Astrocyte (in vitro differentiated cells and primary cell): ENCODE measurements around the gene PRTN3. TPM values are rescaled to one million over a fixed set of nuclear protein-coding genes. Genes with fewer than 3 reads are reported as not detected.

ENCODE experiments used
- DNase-seq: peaks from one replicate; pipeline ENCODE4 v3.0.0-alpha.2; 2010; ENCODE audit warnings: low read depth
- FAIRE-seq: peaks from 2 replicates; lab custom pipeline; 2011; peaks lifted over from hg19 to GRCh38; lab: Jason Lieb, UNC
- H2AFZ ChIP-seq: 2 replicates; pipeline ENCODE4 v1.6.0; 2012; ENCODE audit warnings: low read depth, low read length, inconsistent platforms
- H3K27ac ChIP-seq: 2 replicates; pipeline ENCODE4 v1.5.1; 2011; ENCODE audit warnings: low read depth, low read length, inconsistent platforms
- H3K27me3 ChIP-seq: 2 replicates; pipeline ENCODE4 v1.6.0; 2011; ENCODE audit warnings: low read length, inconsistent platforms; ENCODE audit not compliant: insufficient read depth
- H3K36me3 ChIP-seq: 2 replicates; pipeline ENCODE4 v1.5.1; 2011; ENCODE audit warnings: low read length, inconsistent platforms; ENCODE audit not compliant: insufficient read depth
- H3K4me1 ChIP-seq: 2 replicates; pipeline ENCODE4 v1.5.1; 2011; ENCODE audit warnings: low read length, inconsistent platforms; ENCODE audit not compliant: insufficient read depth
- H3K4me2 ChIP-seq: 2 replicates; pipeline ENCODE4 v1.6.0; 2012; ENCODE audit warnings: low read length, inconsistent platforms
- H3K4me3 ChIP-seq: 2 replicates; pipeline ENCODE4 v1.5.1; 2011; ENCODE audit warnings: low read depth, mild to moderate bottlenecking, low read length, inconsistent platforms; ENCODE audit not compliant: insufficient read depth
- H3K79me2 ChIP-seq: 2 replicates; pipeline ENCODE4 v1.6.0; 2012; ENCODE audit warnings: mild to moderate bottlenecking, low read length, inconsistent platforms; ENCODE audit not compliant: insufficient read depth
- H3K9ac ChIP-seq: 2 replicates; pipeline ENCODE4 v1.6.0; 2012; ENCODE audit warnings: mild to moderate bottlenecking, low read length, inconsistent platforms
- H3K9me3 ChIP-seq: 2 replicates; pipeline ENCODE4 v1.5.1; 2012; ENCODE audit warnings: low read depth, mild to moderate bottlenecking, low read length, inconsistent platforms; ENCODE audit not compliant: insufficient read depth
- H4K20me1 ChIP-seq: 2 replicates; pipeline ENCODE4 v1.6.0; 2012; ENCODE audit warnings: low read length, inconsistent platforms; ENCODE audit not compliant: insufficient read depth
- H3K27ac Mint-ChIP-seq: one replicate; pipeline ENCODE4 v1.8.0; 2021; ENCODE audit warnings: mild to moderate bottlenecking, mixed read lengths; ENCODE audit not compliant: unreplicated experiment
- H3K27me3 Mint-ChIP-seq: one replicate; pipeline ENCODE4 v1.8.0; 2021; ENCODE audit warnings: low read depth, mixed read lengths; ENCODE audit not compliant: unreplicated experiment
- H3K36me3 Mint-ChIP-seq: one replicate; pipeline ENCODE4 v1.8.0; 2021; ENCODE audit warnings: low read depth, mixed read lengths; ENCODE audit not compliant: unreplicated experiment
- H3K4me1 Mint-ChIP-seq: one replicate; pipeline ENCODE4 v1.8.0; 2021; ENCODE audit warnings: low read depth, mixed read lengths; ENCODE audit not compliant: unreplicated experiment
- H3K4me3 Mint-ChIP-seq: one replicate; pipeline ENCODE4 v1.8.0; 2021; ENCODE audit warnings: mild to moderate bottlenecking, moderate library complexity, mixed read lengths; ENCODE audit not compliant: unreplicated experiment
- H3K9me3 Mint-ChIP-seq: one replicate; pipeline ENCODE4 v1.8.0; 2021; ENCODE audit warnings: mild to moderate bottlenecking, mixed read lengths; ENCODE audit not compliant: unreplicated experiment
- EZH2 ChIP-seq: IDR thresholded peaks from 2 replicates; pipeline ENCODE4 v1.6.1; 2012; ENCODE audit warnings: mild to moderate bottlenecking, low read length, inconsistent platforms; ENCODE audit not compliant: insufficient read depth
- total RNA-seq: library from RNA; stranded (reverse); gene quantifications from 2 replicates; pipeline ENCODE4 v1.2.1, GENCODE V29; 2021
- TF ChIP-seq, protein P1 (sequence below): IDR thresholded peaks from 2 replicates; pipeline ENCODE4 v1.5.1; 2011; ENCODE audit warnings: low read depth, mild to moderate bottlenecking, inconsistent platforms, low read length, moderate library complexity; ENCODE audit not compliant: insufficient read depth

Gene PRTN3
- total RNA-seq, 1 donor from 2014 or later: not detected

DNA sequence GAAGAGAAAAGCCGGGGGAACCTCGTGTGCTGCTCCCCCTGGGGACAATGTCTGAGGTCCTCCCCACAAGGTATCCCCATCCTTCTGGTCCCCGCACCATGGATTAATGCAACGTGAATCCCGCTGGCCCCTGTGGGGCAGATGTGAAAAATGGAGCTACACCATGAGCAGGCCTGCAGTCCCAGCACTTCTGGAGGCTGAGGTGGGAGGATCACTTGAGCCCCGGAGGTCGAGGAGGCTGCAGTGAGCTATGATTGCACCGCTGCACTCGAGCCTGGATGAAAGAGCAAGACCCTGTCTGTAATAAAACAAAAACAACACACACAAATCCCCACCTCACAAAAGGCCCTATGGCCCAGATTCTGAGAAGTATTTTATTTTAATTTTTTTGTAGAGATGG is 17.5 kb downstream of the PRTN3 start:
- Histone ChIP-seq H3K4me1 (no peaks in the 10 kb centered on the region), H2AFZ (no peak overlapping the region), H4K20me1 (peaks cover under 1% of the 10 kb centered on the region), H3K4me2 (no peak overlapping the region), H3K36me3 (no peaks in the 10 kb centered on the region), H3K27ac (no peak overlapping the region), H3K4me3 (no peak overlapping the region), H3K79me2 (no peaks in the 10 kb centered on the region), H3K9me3 (no peaks in the 10 kb centered on the region), H3K27me3 (peaks cover 3% of the 10 kb centered on the region), H3K9ac (no peak overlapping the region)
- Mint-ChIP-seq H3K4me1 (no peaks in the 10 kb centered on the region), H3K9me3 (no peaks in the 10 kb centered on the region), H3K27ac (no peak overlapping the region), H3K36me3 (no peaks in the 10 kb centered on the region), H3K27me3 (peaks cover 13% of the 10 kb centered on the region), H3K4me3 (no peak overlapping the region)
- DNase-seq (no peak), FAIRE-seq (no peak)
- TF ChIP-seq, protein P1, sequence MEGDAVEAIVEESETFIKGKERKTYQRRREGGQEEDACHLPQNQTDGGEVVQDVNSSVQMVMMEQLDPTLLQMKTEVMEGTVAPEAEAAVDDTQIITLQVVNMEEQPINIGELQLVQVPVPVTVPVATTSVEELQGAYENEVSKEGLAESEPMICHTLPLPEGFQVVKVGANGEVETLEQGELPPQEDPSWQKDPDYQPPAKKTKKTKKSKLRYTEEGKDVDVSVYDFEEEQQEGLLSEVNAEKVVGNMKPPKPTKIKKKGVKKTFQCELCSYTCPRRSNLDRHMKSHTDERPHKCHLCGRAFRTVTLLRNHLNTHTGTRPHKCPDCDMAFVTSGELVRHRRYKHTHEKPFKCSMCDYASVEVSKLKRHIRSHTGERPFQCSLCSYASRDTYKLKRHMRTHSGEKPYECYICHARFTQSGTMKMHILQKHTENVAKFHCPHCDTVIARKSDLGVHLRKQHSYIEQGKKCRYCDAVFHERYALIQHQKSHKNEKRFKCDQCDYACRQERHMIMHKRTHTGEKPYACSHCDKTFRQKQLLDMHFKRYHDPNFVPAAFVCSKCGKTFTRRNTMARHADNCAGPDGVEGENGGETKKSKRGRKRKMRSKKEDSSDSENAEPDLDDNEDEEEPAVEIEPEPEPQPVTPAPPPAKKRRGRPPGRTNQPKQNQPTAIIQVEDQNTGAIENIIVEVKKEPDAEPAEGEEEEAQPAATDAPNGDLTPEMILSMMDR: no peak
- no peak for TF ChIP-seq EZH2

DNA sequence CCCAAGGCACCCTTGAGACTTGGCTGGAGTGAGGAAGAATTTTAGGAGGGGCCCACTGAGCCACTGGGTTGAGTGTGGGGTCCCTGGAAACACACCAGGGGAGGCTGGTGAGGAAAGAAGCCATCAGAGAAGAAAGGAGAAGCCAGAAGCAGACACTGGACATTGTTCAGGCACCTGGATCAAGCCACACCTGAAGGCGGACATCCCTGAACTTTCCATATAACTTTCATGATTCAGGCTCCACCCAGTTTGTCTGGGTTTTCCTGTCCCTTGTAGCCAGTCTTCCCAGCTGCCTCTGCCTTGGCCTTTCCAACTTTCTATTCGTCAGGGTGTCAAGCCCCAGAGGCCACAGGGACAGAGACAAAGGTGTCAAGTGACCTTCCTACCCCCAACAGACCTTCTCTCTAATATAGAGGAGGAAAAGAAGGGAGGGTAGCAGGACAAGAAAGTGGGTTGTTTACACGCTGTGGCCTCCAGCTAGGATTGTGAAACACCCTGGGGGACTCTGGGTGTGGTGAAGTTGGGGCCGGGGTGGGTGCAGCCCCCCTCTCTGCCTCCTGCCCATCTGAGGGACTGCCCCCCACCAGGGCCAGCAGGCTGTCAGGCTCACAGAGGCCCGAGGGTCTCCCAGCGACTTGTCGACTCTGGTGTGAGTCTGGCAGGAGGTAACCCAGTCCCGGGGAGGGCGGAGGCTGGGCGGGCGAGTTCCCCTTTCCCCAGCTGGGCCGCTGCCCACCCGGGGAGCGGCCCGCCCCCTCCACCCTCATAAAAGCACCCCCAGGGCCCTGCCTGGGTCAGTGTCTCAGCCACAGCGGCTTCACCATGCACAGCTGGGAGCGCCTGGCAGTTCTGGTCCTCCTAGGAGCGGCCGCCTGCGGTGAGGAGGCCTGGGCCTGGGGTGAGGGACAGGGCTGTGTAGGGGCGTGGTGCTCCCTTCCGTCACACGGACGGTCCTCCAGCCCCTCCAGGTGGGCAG is 18.4 kb downstream of the PRTN3 start, which contains the start of gene CFD:
CFD (plus strand) TSS at position 797 of the 976 bp plus-strand sequence; CDS start at position 823, 26 bp downstream.
- no peaks in the 10 kb centered on the region for H3K4me1 ChIP-seq
- peak within 1 kb of the TSS; percentile 34 for H3K4me3 Mint-ChIP-seq
- H3K4me3 ChIP-seq: peak within 1 kb of the TSS; percentile 10
- FAIRE-seq: no peak
- H2AFZ ChIP-seq: peak within 1 kb of the TSS; percentile 47
- H3K27ac Mint-ChIP-seq: no peak within 1 kb of the TSS
- DNase-seq: no peak
- TF ChIP-seq, protein P1: no peak
- TF ChIP-seq EZH2: peak; percentile 19
- H3K9ac ChIP-seq: no peak within 1 kb of the TSS
- H3K36me3 Mint-ChIP-seq: no peaks in the 10 kb centered on the region
- H3K9me3 ChIP-seq: no peaks in the 10 kb centered on the region
- H3K4me1 Mint-ChIP-seq: no peaks in the 10 kb centered on the region
- peak within 1 kb of the TSS; percentile 60 for H3K4me2 ChIP-seq
- peaks cover 3% of the 10 kb centered on the region for H3K27me3 ChIP-seq
- peaks cover 3% of the 10 kb centered on the region for H4K20me1 ChIP-seq
- no peaks in the 10 kb centered on the region for H3K36me3 ChIP-seq
- peaks cover 13% of the 10 kb centered on the region for H3K27me3 Mint-ChIP-seq
- no peaks in the 10 kb centered on the region for H3K79me2 ChIP-seq
- H3K27ac ChIP-seq: no peak within 1 kb of the TSS
- no peaks in the 10 kb centered on the region for H3K9me3 Mint-ChIP-seq
